ENCODE results near the gene RAMP1.

DNA sequence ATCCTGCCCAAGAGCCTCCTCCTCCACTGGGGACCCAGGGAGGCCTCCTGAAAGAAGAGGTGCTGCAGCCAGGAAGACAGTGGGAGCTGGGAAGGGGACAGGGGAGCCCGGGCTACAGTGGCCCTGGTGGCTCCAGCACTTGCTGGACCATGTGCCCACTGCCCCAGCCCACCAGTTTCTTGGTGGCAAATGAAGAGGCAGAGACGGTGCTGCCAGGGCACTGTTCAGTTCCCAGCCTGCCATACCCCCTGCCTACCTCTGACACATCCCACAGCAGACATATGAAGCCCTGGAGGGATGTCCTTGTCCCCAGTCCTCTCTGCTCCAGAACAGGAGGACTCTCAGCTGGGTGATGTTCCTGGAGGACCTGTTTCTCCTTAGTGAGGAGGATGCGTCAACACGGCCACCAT, 3.7 kb downstream of the RAMP1 start:
- TF ChIP-seq CTCF (IDR thresholded peaks at IDR 0.05) (no peak), POLR2AphosphoS5 (IDR thresholded peaks at IDR 0.05) (no peak), EP300 (IDR thresholded peaks at IDR 0.05) (no peak)

Data from suprapubic skin (tissue), 4 donors.